ENCODE results near the gene IL32.

The IL32 gene

GRCh38 chr16:3065069-3065741 is at the start of gene IL32 (continued):
- TF ChIP-seq WT1 (tag by site-specific recombination; IDR thresholded peaks at IDR 0.05) (peak; percentile 73), INSM2 (tag by site-specific recombination; IDR thresholded peaks at IDR 0.05) (0 out of 2 replicates have a peak, but pooled peaks have one; percentile 41), ZEB2 (tag by site-specific recombination; IDR thresholded peaks at IDR 0.05) (0 out of 2 replicates have a peak, but pooled peaks have one; percentile 31), ZNF24 (tag by site-specific recombination; IDR thresholded peaks at IDR 0.05) (0 out of 2 replicates have a peak, but pooled peaks have one; percentile 50), HOXD13 (CRISPR knock-in tag; IDR thresholded peaks at IDR 0.05; ENCODE audit: borderline replicate concordance) (no peak), PRDM1 (tag by site-specific recombination; IDR thresholded peaks at IDR 0.05) (peak; percentile 85), ZNF140 (tag by site-specific recombination; IDR thresholded peaks at IDR 0.05) (no peak), ZNF521 (tag by site-specific recombination; IDR thresholded peaks at IDR 0.05) (no peak), ZNF274 (IDR thresholded peaks at IDR 0.05; ENCODE audit: low read length) (no peak), ZNF274 (tag by site-specific recombination; IDR thresholded peaks at IDR 0.05; ENCODE audit: borderline replicate concordance) (no peak), ZNF664 (tag by site-specific recombination; IDR thresholded peaks at IDR 0.05) (no peak), SCRT2 (tag by site-specific recombination; IDR thresholded peaks at IDR 0.05) (no peak), ZNF670 (tag by site-specific recombination; IDR thresholded peaks at IDR 0.05; ENCODE audit: low read depth) (no peak), SP2 (tag by site-specific recombination; IDR thresholded peaks at IDR 0.05) (peak; percentile 41), ZNF341 (tag by site-specific recombination; IDR thresholded peaks at IDR 0.05; ENCODE audit: low read depth) (peak; percentile 65; the same call in 1 of the 2 replicates), ZNF248 (tag by site-specific recombination; IDR thresholded peaks at IDR 0.05) (no peak), IKZF3 (tag by site-specific recombination; IDR thresholded peaks at IDR 0.05) (peak; percentile 61; the same call in 1 of the 2 replicates), SP7 (tag by site-specific recombination; IDR thresholded peaks at IDR 0.05) (no peak; the same call in 1 of the 2 replicates), ZIC2 (tag by site-specific recombination; IDR thresholded peaks at IDR 0.05) (peak; percentile 39), ZNF654 (tag by site-specific recombination; IDR thresholded peaks at IDR 0.05; ENCODE audit: low read depth) (no peak), KLF7 (tag by site-specific recombination; IDR thresholded peaks at IDR 0.05; ENCODE audit: borderline replicate concordance) (peak; percentile 51; the same call in 1 of the 2 replicates), ZNF692 (tag by site-specific recombination; IDR thresholded peaks at IDR 0.05) (peak; percentile 45; the same call in 1 of the 2 replicates), ZNF600 (tag by site-specific recombination; IDR thresholded peaks at IDR 0.05) (peak; percentile 90), TSHZ1 (tag by site-specific recombination; IDR thresholded peaks at IDR 0.05; ENCODE audit: borderline replicate concordance) (no peak), ZNF510 (tag by site-specific recombination; IDR thresholded peaks at IDR 0.05; ENCODE audit: insufficient replicate concordance) (no peak), ZBTB21 (tag by site-specific recombination; IDR thresholded peaks at IDR 0.05) (0 out of 2 replicates have a peak, but pooled peaks have one; percentile 27), ZBTB20 (tag by site-specific recombination; IDR thresholded peaks at IDR 0.05) (0 out of 2 replicates have a peak, but pooled peaks have one; percentile 25), ZNF133 (tag by site-specific recombination; IDR thresholded peaks at IDR 0.05) (no peak), ZNF48 (tag by site-specific recombination; IDR thresholded peaks at IDR 0.05) (no peak)
- TF ChIP-seq, protein P1, sequence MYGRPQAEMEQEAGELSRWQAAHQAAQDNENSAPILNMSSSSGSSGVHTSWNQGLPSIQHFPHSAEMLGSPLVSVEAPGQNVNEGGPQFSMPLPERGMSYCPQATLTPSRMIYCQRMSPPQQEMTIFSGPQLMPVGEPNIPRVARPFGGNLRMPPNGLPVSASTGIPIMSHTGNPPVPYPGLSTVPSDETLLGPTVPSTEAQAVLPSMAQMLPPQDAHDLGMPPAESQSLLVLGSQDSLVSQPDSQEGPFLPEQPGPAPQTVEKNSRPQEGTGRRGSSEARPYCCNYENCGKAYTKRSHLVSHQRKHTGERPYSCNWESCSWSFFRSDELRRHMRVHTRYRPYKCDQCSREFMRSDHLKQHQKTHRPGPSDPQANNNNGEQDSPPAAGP (tag by site-specific recombination; IDR thresholded peaks at IDR 0.05): 0 out of 2 replicates have a peak, but pooled peaks have one; percentile 50
- TF ChIP-seq, protein P2, sequence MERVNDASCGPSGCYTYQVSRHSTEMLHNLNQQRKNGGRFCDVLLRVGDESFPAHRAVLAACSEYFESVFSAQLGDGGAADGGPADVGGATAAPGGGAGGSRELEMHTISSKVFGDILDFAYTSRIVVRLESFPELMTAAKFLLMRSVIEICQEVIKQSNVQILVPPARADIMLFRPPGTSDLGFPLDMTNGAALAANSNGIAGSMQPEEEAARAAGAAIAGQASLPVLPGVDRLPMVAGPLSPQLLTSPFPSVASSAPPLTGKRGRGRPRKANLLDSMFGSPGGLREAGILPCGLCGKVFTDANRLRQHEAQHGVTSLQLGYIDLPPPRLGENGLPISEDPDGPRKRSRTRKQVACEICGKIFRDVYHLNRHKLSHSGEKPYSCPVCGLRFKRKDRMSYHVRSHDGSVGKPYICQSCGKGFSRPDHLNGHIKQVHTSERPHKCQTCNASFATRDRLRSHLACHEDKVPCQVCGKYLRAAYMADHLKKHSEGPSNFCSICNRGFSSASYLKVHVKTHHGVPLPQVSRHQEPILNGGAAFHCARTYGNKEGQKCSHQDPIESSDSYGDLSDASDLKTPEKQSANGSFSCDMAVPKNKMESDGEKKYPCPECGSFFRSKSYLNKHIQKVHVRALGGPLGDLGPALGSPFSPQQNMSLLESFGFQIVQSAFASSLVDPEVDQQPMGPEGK (tag by site-specific recombination; IDR thresholded peaks at IDR 0.05): peak; percentile 70

Data from HEK293 (cell line).